AG09319 (cell line): Measurements from ENCODE around the gene ATE1.
"Not testable (repeated sequence)": the region's sequence is repeated elsewhere in the genome, so short reads cannot be mapped to it uniquely, and the experiment has no call there.

Experiments
- DNase-seq: peaks from one replicate; pipeline ENCODE4 v3.0.0-alpha.2; 2010; ENCODE audit warnings: low read depth; ENCODE audit errors: extremely low read depth
- CTCF ChIP-seq: IDR thresholded peaks from 2 replicates; pipeline ENCODE4 v1.5.1; 2011; ENCODE audit warnings: low read depth, mild to moderate bottlenecking, inconsistent platforms, low read length, moderate library complexity

The ATE1 gene

DNA sequence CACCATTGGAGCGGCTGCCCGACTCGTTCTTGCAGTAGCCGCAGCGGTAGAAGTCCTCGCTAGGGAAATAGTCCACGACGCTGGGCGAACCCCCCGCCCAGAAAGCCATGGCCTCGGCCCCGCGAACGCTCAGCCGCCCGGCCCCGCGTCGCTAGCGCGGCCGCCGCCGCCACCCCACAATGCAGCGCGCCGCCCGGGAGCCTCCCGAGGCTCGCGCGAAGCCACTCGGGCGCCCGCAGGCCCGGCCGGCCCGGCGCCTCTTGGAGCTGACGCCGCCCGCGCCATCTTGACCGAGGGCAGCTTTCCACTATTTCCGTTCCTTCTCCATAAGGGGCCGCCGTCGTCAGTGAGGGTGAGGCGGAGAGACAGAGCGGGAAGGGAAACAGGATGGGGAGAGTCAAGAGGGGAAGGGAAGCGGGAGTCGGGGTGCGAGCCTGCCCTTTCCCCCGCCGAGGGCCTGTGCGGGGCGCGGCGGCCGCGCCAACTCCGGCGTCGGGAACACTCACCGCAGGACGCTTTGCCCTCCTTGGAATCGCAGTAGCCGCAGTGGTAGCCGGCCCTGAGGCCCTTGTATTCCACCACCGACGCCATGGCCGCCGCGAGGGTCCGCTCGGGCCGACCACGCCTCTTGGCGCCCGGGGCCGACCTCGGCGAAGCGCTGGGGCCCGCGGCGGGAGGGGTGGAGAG lies at the start of gene ATE1:
ATE1 (minus strand) TSS at position 191 of the 687 bp plus-strand sequence; CDS start at position 109, 82 bp downstream.
- peak; percentile 76 for DNase-seq

DNA sequence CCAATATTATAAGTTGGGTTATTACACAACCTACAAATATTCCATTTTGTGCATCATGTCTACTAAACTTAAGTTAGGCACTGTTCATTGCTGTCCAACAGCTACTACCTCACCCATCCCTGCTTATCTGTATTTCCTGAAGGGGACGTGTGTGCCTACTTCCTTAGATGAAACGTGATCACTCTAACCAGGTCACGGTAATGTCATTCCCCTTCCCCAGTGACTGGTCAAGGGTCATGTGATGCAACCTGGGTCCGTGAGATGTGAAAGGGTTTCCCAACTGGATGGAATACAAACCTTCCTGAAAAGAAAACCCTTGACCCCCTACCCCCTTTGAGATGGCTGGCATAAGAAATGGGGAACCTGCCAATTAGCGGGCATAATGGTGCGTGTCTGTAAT lies 48.8 kb upstream of the ATE1 start:
- no peak for TF ChIP-seq CTCF
- DNase-seq, result no peak

More for the DNA sequence above, at the start of gene ATE1:
- peak; percentile 20 for TF ChIP-seq CTCF

DNA sequence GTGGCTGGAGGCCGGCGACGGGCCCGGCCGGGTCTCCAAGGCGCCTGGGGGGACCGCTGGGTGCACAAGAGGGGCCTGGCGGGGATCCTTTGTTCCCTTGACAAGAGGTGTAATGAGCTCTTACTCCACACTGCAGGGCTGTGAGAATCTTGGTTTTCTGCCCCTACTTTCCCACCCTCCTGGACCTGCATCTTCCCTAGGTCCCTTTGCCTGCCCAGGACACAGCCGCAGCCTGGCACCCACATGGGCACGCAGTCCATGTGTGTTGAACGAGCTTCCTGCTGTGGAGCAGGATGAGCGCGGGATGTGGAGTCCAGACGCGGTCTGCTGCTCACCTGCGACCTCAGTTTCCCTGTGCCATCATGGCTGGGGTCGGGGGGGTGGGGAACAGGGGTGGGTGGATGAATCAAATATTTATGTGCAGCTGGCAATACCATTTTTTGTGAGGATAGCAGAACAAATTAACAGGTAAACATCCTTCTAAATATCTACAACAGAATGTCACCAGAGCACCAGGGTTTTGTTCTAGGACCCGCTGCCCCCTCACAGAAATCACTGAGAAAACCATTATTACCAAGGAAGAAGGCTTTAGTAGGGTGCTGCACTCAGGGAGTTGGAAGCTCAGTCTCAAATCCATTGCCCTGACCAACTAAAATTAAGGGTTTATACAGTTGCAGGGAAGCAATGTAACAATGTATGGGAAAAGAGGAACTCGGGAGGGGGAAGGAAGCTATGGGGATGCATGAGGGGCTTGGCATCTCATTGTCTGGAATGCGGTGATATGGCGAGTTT lies 47.7 kb upstream of the ATE1 start:
- no peak; the same call in 1 of the 2 replicates for TF ChIP-seq CTCF
- DNase-seq, result no peak

DNA sequence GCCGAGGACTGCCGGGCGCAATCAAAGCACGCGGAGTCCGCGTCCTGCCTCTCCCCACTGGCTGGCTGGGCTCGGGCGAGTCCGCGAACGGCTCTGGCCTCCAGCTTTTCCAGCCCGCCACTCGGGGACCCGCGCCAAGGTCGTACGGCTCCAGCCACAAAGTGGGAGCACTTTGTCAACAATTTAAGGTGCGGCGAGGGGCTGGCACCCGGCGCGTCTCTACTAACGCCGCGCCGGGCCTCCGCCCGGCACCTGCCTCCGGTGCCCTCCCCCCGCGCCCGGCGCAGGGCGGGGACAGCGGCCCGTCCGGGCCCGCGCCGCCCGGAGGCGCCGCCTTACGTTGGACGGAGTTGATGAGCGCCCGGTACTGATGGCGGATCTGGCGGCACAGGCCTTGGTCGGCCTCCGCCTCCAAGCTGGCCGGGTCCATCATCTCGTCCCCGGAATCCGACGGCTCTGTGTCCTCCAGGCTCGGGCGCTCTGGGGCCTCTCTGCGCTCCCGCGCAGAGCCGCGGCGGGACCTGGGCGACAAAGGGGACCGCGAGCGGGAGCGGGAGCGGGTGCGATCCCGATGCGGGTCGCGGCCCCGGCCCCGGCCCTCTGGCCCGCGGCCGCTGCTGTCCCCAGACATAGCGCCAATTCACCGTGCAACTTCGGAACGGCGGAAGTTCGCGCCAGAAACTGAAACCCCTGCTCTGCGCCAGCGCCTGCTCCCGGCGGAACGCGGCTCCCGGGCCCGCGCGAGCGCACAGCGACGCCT lies 46.9 kb upstream of the ATE1 start, which contains the start of gene NSMCE4A:
NSMCE4A (minus strand) TSS at position 683 of the 760 bp plus-strand sequence; CDS start at position 631, 52 bp downstream.
- peak; percentile 43; the same call in 1 of the 2 replicates for TF ChIP-seq CTCF

GRCh38 chr10:121974019-121974534 lies 46.2 kb upstream of the ATE1 start:
- DNase-seq, result no peak
- no peak for TF ChIP-seq CTCF

More for the DNA sequence above, 46.9 kb upstream of the ATE1 start, which contains the start of gene NSMCE4A:
- DNase-seq, result peak; percentile 25

GRCh38 chr10:121969086-121969485 lies 41.3 kb upstream of the ATE1 start:
- DNase-seq, result not testable (repeated sequence)

- no peak for TF ChIP-seq CTCF
- no peak for DNase-seq
Measured at GRCh38 chr10:121965996-121966395, 38.2 kb upstream of the ATE1 start.
